ENCODE data around the gene IL1RAP.
"Not testable (repeated sequence)": the region's sequence is repeated elsewhere in the genome, so short reads cannot be mapped to it uniquely, and the experiment has no call there.

The IL1RAP gene

GRCh38 chr3:190673148-190673547 lies 159.3 kb downstream of the IL1RAP start:
- H3K36me3 ChIP-seq (replicated peaks) = no peaks in the 10 kb centered on the region
- DNase-seq (ENCODE audit: low spot score in 2 of 2) = no peak
- no peak overlapping the region for H3K4me3 ChIP-seq
- H3K4me1 ChIP-seq = peaks cover 3% of the 10 kb centered on the region; the same call in 1 of the 2 replicates
- in situ Hi-C loops (cut with MboI; ENCODE audit: low sequenced_read_pairs) = no loop called here
- H3K9me3 ChIP-seq = no peaks in the 10 kb centered on the region
- no peaks in the 10 kb centered on the region for H3K27me3 ChIP-seq (ENCODE audit: low read depth)

GRCh38 chr3:190676481-190676880 lies 162.6 kb downstream of the IL1RAP start:
- Histone ChIP-seq H3K4me3 (no peak overlapping the region), H3K36me3 (replicated peaks) (no peaks in the 10 kb centered on the region), H3K4me1 (peaks cover 3% of the 10 kb centered on the region; the same call in 1 of the 2 replicates), H3K27me3 (ENCODE audit: low read depth) (no peaks in the 10 kb centered on the region), H3K9me3 (no peaks in the 10 kb centered on the region)
- no peak for DNase-seq (ENCODE audit: low spot score in 2 of 2)
- in situ Hi-C loops (cut with MboI; ENCODE audit: low sequenced_read_pairs) = no loop called here

- H3K27me3 ChIP-seq (ENCODE audit: low read depth) = no peaks in the 10 kb centered on the region
- H3K4me3 ChIP-seq = no peak overlapping the region
- in situ Hi-C loops (cut with MboI; ENCODE audit: low sequenced_read_pairs) = no loop called here
- H3K4me1 ChIP-seq = peaks cover 3% of the 10 kb centered on the region; the same call in 1 of the 2 replicates
- no peaks in the 10 kb centered on the region for H3K36me3 ChIP-seq (replicated peaks)
- H3K9me3 ChIP-seq = no peaks in the 10 kb centered on the region
- no peak for DNase-seq (ENCODE audit: low spot score in 2 of 2)
These were observed 163.1 kb downstream of the IL1RAP start for GRCh38 chr3:190677001-190677400.

GRCh38 chr3:190677868-190678267 lies 164.0 kb downstream of the IL1RAP start:
- H3K36me3 ChIP-seq (replicated peaks); DNase-seq (ENCODE audit: low spot score in 2 of 2); in situ Hi-C loops (cut with MboI; ENCODE audit: low sequenced_read_pairs); H3K4me3 ChIP-seq; H3K4me1 ChIP-seq; H3K9me3 ChIP-seq; H3K27me3 ChIP-seq (ENCODE audit: low read depth): not testable (repeated sequence)

- no peak for DNase-seq (ENCODE audit: low spot score in 2 of 2)
- Histone ChIP-seq H3K4me3 (no peak overlapping the region), H3K9me3 (no peaks in the 10 kb centered on the region), H3K27me3 (ENCODE audit: low read depth) (no peaks in the 10 kb centered on the region), H3K4me1 (peaks cover 3% of the 10 kb centered on the region), H3K36me3 (replicated peaks) (no peaks in the 10 kb centered on the region)
- in situ Hi-C loops (cut with MboI; ENCODE audit: low sequenced_read_pairs) = no loop called here
These were observed 166.8 kb downstream of the IL1RAP start for GRCh38 chr3:190680691-190681090.

GRCh38 chr3:190684776-190685175 lies 170.9 kb downstream of the IL1RAP start:
- DNase-seq (ENCODE audit: low spot score in 2 of 2) = no peak

GRCh38 chr3:190686011-190686410 lies 172.1 kb downstream of the IL1RAP start:
- H3K27me3 ChIP-seq (ENCODE audit: low read depth) = no peaks in the 10 kb centered on the region
- no peak for DNase-seq (ENCODE audit: low spot score in 2 of 2)

More at GRCh38 chr3:190684776-190685175, 170.9 kb downstream of the IL1RAP start:
- in situ Hi-C loops (cut with MboI; ENCODE audit: low sequenced_read_pairs) = no loop called here
- no peak overlapping the region for H3K4me3 ChIP-seq
- no peaks in the 10 kb centered on the region for H3K9me3 ChIP-seq
- peaks cover 3% of the 10 kb centered on the region for H3K4me1 ChIP-seq
- H3K36me3 ChIP-seq (replicated peaks) = no peaks in the 10 kb centered on the region
- H3K27me3 ChIP-seq (ENCODE audit: low read depth) = no peaks in the 10 kb centered on the region

GRCh38 chr3:190690246-190690645 lies 176.4 kb downstream of the IL1RAP start:
- no peak for DNase-seq (ENCODE audit: low spot score in 2 of 2)
- H3K36me3 ChIP-seq (replicated peaks) = no peaks in the 10 kb centered on the region
- no peak overlapping the region for H3K4me3 ChIP-seq
- H3K27me3 ChIP-seq (ENCODE audit: low read depth) = no peaks in the 10 kb centered on the region
- no peaks in the 10 kb centered on the region for H3K4me1 ChIP-seq
- in situ Hi-C loops (cut with MboI; ENCODE audit: low sequenced_read_pairs) = no loop called here
- H3K9me3 ChIP-seq = no peaks in the 10 kb centered on the region

More at GRCh38 chr3:190686011-190686410, 172.1 kb downstream of the IL1RAP start:
- H3K4me3 ChIP-seq = no peak overlapping the region
- no peaks in the 10 kb centered on the region for H3K36me3 ChIP-seq (replicated peaks)
- no peaks in the 10 kb centered on the region for H3K9me3 ChIP-seq
- H3K4me1 ChIP-seq = peaks cover 3% of the 10 kb centered on the region
- in situ Hi-C loops (cut with MboI; ENCODE audit: low sequenced_read_pairs) = no loop called here

GRCh38 chr3:190692256-190692655 lies 178.4 kb downstream of the IL1RAP start:
- in situ Hi-C loops (cut with MboI; ENCODE audit: low sequenced_read_pairs) = no loop called here
- no peaks in the 10 kb centered on the region for H3K27me3 ChIP-seq (ENCODE audit: low read depth)
- no peak for DNase-seq (ENCODE audit: low spot score in 2 of 2)
- H3K4me1 ChIP-seq = no peaks in the 10 kb centered on the region
- H3K4me3 ChIP-seq = no peak overlapping the region
- H3K36me3 ChIP-seq (replicated peaks) = no peaks in the 10 kb centered on the region
- H3K9me3 ChIP-seq = no peaks in the 10 kb centered on the region

- in situ Hi-C loops (cut with MboI; ENCODE audit: low sequenced_read_pairs) = no loop called here
- no peaks in the 10 kb centered on the region for H3K27me3 ChIP-seq (ENCODE audit: low read depth)
- H3K9me3 ChIP-seq = no peaks in the 10 kb centered on the region
- H3K36me3 ChIP-seq (replicated peaks) = no peaks in the 10 kb centered on the region
- H3K4me1 ChIP-seq = no peaks in the 10 kb centered on the region
- no peak overlapping the region for H3K4me3 ChIP-seq
- DNase-seq (ENCODE audit: low spot score in 2 of 2) = no peak
These were observed 180.6 kb downstream of the IL1RAP start for GRCh38 chr3:190694335-190695001.

GRCh38 chr3:190695225-190695624 lies 181.3 kb downstream of the IL1RAP start:
- DNase-seq (ENCODE audit: low spot score in 2 of 2) = no peak
- no peaks in the 10 kb centered on the region for H3K36me3 ChIP-seq (replicated peaks)
- no peak overlapping the region for H3K4me3 ChIP-seq
- no peaks in the 10 kb centered on the region for H3K9me3 ChIP-seq
- H3K27me3 ChIP-seq (ENCODE audit: low read depth) = no peaks in the 10 kb centered on the region
- no peaks in the 10 kb centered on the region for H3K4me1 ChIP-seq
- in situ Hi-C loops (cut with MboI; ENCODE audit: low sequenced_read_pairs) = no loop called here

- Histone ChIP-seq H3K27me3 (ENCODE audit: low read depth) (no peaks in the 10 kb centered on the region), H3K4me3 (no peak overlapping the region), H3K9me3 (no peaks in the 10 kb centered on the region), H3K4me1 (0 out of 2 replicates have a peak, but pooled peaks cover 6% of the 10 kb centered on the region), H3K36me3 (replicated peaks) (no peaks in the 10 kb centered on the region)
- in situ Hi-C loops (cut with MboI; ENCODE audit: low sequenced_read_pairs) = no loop called here
- DNase-seq (ENCODE audit: low spot score in 2 of 2) = no peak
These were observed 182.1 kb downstream of the IL1RAP start for GRCh38 chr3:190695994-190696393.

- in situ Hi-C loops (cut with MboI; ENCODE audit: low sequenced_read_pairs) = no loop called here
- DNase-seq (ENCODE audit: low spot score in 2 of 2) = peak; percentile 16 to 20
- Histone ChIP-seq H3K27me3 (ENCODE audit: low read depth) (no peaks in the 10 kb centered on the region), H3K9me3 (no peaks in the 10 kb centered on the region), H3K4me1 (peaks cover 11% of the 10 kb centered on the region), H3K4me3 (no peak overlapping the region), H3K36me3 (replicated peaks) (no peaks in the 10 kb centered on the region)
These were observed 183.1 kb downstream of the IL1RAP start for GRCh38 chr3:190696777-190697501.

GRCh38 chr3:190697502-190697830 lies 183.6 kb downstream of the IL1RAP start:
- Histone ChIP-seq H3K27me3 (ENCODE audit: low read depth) (no peaks in the 10 kb centered on the region), H3K9me3 (no peaks in the 10 kb centered on the region), H3K36me3 (replicated peaks) (no peaks in the 10 kb centered on the region), H3K4me3 (no peak overlapping the region), H3K4me1 (peaks cover 11% of the 10 kb centered on the region)
- in situ Hi-C loops (cut with MboI; ENCODE audit: low sequenced_read_pairs) = no loop called here
- DNase-seq (ENCODE audit: low spot score in 2 of 2) = no peak

All from HAP-1 (cell line).